ENCODE measurements around the gene MRPS23.
A peak's percentile ranks its signal among the peaks of the same experiment; 100 is the strongest.

MRPS23 gene

GRCh38 chr17:57849874-57850754 lies at the start of gene MRPS23:
TSS of gene MRPS23 (minus strand) at chr17:57850044. CDS start at chr17:57850010, 34 bp downstream.
- peak; percentile 97 for DNase-seq

GRCh38 chr17:57899391-57899790 lies 49.5 kb upstream of the MRPS23 start:
- peak; percentile 29 for DNase-seq

- no peak for DNase-seq
Measured at GRCh38 chr17:57898487-57899311, 48.9 kb upstream of the MRPS23 start.

- no peak for DNase-seq
Measured at GRCh38 chr17:57895382-57896060, 45.7 kb upstream of the MRPS23 start.

- no peak for DNase-seq
Measured at GRCh38 chr17:57894848-57895247, 45.0 kb upstream of the MRPS23 start.

GRCh38 chr17:57892820-57893595 lies 43.2 kb upstream of the MRPS23 start:
- DNase-seq: peak; percentile 98

- peak; percentile 80 for DNase-seq
Measured at GRCh38 chr17:57892146-57892819, 42.4 kb upstream of the MRPS23 start.

- DNase-seq: no peak
Measured at GRCh38 chr17:57890857-57891232, 41.0 kb upstream of the MRPS23 start.

GRCh38 chr17:57889892-57890856 lies 40.3 kb upstream of the MRPS23 start:
- DNase-seq: peak; percentile 30

- no peak for DNase-seq
Measured at GRCh38 chr17:57889252-57889651, 39.4 kb upstream of the MRPS23 start.

- DNase-seq: no peak
Measured at GRCh38 chr17:57888311-57889216, 38.7 kb upstream of the MRPS23 start.

- no peak for DNase-seq
Measured at GRCh38 chr17:57887161-57887560, 37.3 kb upstream of the MRPS23 start.

- DNase-seq: no peak
Measured at GRCh38 chr17:57886020-57886419, 36.2 kb upstream of the MRPS23 start.

- no peak for DNase-seq
Measured at GRCh38 chr17:57885148-57885915, 35.5 kb upstream of the MRPS23 start.

GRCh38 chr17:57881783-57882351 lies 32.0 kb upstream of the MRPS23 start:
- DNase-seq: no peak

GRCh38 chr17:57881143-57881542 lies 31.3 kb upstream of the MRPS23 start:
- no peak for DNase-seq

- no peak for DNase-seq
Measured at GRCh38 chr17:57880086-57880456, 30.2 kb upstream of the MRPS23 start.

GRCh38 chr17:57879437-57880085 lies 29.7 kb upstream of the MRPS23 start:
- DNase-seq: no peak
